ENCODE measurements around the gene CYB5D1.

Gene CYB5D1

GRCh38 chr17:7886227-7887037 lies 28.6 kb downstream of the CYB5D1 start:
- DNase-seq (ENCODE audit: low spot score) = no peak

DNA sequence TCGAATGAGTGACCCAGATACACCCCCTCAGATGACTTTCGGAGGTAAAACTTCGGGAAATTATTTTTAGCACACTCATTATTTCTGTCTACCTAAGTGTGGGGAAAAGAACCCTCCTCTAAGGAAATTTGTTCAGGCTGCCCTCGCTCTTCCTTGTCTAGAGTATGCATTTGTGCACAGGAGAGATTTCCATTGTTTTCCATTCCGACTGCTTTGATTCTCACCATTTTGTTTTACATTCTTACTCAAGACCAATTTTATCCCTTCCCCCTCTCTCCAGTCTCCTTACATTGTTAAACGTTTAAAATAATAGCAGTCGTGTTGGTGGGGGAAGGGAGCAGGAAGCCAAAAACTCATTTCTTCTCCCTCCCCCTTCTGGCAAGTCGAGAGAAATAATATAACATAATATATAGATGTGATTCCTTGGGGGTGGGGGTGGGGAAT lies 29.3 kb downstream of the CYB5D1 start:
- peak; percentile 24 for DNase-seq (ENCODE audit: low spot score)

GRCh38 chr17:7887482-7888183 lies 29.8 kb downstream of the CYB5D1 start:
- DNase-seq (ENCODE audit: low spot score) = peak; percentile 94

DNA sequence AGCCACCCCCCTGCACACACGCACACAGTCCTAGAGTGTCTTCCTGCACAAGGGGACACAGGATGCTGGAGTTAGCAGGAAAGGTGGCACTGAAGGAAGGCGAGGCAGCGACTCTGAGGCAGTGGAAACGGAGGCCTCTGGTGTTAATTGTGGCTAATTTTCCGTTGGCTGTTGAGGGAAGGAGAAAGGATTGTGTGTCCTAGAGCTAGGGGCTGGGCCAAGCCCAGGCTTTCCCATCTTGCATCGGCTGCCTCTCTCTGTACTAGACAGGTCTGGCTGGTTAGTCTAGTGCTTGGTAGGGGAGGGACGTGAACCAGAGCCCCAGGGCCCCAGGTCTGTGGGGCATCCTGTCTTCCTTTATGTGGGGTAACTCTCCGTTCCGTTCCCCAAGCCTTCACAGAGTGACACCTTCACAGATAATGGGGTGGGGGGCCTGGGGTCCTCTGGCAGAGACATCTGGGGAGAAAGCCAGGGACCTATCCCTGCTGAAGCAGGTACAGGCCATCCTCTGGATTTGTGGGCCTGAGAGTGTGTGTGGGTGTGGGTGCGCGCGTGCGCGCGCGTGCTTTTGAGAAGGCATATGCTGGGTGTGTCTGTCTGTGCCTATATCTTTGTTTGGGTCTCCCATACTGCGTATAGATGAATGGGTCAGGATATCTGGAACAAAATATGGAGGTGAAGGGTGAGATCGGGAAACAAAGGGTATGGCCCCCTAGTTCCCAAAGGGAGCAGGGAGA lies 30.5 kb downstream of the CYB5D1 start, which contains the start of gene CHD3:
TSS of gene CHD3 (plus strand) at position 606 of the 737 bp plus-strand sequence. CDS start 212 bp downstream, outside the sequence.
- no peak for DNase-seq (ENCODE audit: low spot score)

- peak; percentile 99 for DNase-seq (ENCODE audit: low spot score)
Measured at GRCh38 chr17:7889166-7889955, 31.6 kb downstream of the CYB5D1 start.

DNA sequence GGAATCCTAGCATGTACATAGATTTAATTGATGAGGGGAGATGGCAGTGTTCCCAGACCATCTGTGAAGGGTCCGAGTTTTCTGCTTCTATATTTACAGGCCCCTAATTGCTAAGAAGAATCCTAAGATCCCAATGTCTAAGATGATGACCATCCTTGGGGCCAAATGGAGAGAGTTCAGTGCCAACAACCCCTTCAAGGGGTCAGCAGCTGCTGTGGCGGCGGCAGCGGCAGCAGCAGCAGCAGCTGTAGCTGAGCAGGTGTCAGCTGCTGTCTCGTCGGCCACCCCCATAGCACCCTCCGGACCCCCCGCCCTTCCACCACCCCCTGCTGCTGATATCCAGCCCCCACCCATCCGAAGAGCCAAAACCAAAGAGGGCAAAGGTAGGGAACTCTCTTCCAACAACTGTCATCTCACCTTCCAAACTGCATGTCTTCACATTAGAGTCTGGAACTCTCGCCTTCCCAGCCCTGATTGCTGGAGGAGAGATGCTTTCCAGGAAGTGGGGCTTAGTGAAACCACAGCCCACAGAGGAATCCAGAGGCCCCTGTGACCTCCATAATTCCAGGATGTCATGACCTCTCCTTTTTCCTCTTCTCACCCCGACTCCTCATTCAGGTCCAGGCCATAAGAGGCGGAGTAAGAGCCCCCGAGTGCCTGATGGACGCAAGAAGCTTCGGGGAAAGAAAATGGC lies 35.5 kb downstream of the CYB5D1 start:
- no peak for DNase-seq (ENCODE audit: low spot score)

DNA sequence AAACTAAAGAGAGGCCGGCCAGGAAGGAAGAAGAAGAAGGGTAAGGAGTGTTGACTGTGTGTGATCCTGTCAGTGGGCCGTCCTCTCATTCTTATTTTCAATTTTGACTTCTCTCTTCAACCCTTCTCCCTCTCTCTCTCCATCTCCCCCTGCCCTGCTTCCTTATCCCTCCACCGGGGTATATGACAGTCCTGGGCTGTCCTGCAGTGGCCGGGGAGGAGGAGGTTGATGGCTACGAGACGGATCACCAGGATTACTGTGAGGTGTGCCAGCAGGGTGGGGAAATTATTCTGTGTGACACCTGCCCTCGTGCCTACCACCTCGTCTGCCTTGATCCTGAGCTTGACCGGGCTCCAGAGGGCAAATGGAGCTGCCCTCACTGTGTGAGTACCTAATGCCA lies 36.4 kb downstream of the CYB5D1 start:
- DNase-seq (ENCODE audit: low spot score) = no peak

DNA sequence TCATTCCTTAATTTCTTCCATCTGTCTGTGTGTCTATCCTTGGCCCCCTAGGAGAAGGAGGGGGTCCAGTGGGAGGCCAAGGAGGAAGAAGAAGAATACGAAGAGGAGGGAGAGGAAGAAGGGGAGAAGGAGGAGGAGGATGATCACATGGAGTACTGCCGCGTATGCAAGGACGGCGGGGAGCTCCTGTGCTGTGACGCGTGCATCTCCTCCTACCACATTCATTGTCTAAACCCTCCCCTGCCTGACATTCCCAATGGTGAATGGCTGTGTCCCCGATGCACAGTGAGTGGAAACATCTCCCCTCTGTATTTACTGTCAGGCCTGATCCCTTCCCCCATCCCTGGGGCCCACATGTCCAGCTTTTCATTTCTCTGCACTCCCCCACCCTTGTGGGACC lies 37.1 kb downstream of the CYB5D1 start:
- DNase-seq (ENCODE audit: low spot score) = no peak

DNA sequence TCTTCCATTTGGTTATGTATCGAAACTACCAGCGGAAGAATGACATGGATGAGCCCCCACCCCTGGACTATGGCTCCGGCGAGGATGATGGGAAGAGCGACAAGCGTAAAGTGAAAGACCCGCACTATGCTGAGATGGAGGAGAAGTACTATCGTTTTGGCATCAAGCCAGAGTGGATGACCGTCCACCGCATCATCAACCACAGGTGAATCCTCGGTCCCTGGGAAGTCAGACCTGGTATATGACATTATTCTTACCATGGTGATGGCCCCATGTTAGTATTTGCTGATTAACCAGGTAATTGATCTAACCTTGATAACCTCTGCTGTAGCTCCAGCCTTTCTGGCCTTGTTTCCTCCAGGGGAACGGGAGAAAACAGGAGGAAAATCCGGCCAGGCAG lies 39.3 kb downstream of the CYB5D1 start:
- DNase-seq (ENCODE audit: low spot score) = no peak

GRCh38 chr17:7897773-7898172 lies 40.0 kb downstream of the CYB5D1 start:
- peak; percentile 80 for DNase-seq (ENCODE audit: low spot score)

- peak; percentile 17 for DNase-seq (ENCODE audit: low spot score)
Measured at GRCh38 chr17:7903154-7904103, 45.6 kb downstream of the CYB5D1 start.

DNA sequence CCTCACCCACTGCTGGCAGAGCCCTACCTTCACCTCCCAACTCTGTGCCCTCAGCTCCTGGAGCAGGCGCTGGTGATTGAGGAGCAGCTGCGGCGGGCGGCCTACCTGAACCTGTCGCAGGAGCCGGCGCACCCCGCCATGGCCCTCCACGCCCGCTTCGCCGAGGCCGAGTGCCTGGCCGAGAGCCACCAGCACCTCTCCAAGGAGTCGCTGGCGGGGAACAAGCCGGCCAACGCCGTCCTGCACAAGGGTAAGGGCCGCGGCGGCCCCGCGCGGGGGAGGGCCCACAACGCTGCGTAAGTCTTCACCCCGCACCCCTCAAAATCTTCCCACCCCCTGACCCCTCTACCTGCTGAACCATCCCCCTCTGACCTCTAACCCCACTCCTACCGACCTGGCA lies 51.3 kb downstream of the CYB5D1 start:
- no peak for DNase-seq (ENCODE audit: low spot score)

GRCh38 chr17:7910281-7910680 lies 52.5 kb downstream of the CYB5D1 start:
- DNase-seq (ENCODE audit: low spot score) = no peak

DNA sequence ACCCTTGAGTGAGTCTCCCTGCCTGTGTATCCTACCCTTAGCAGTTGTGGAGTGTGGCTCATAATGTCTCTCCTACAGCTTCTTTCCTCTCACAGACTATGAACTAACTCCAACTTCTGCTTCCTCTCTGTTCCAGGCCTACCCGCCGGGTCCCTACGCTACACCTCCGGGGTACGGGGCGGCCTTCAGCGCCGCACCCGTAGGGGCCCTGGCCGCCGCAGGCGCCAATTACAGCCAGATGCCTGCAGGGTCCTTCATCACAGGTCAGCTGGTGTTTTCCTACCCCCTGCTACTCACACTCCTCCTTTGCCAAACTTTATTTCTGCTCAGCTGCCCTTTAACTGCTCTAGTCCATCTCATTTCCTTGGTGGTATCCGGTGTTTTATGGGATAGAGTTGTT lies 52.9 kb downstream of the CYB5D1 start:
- DNase-seq (ENCODE audit: low spot score) = no peak

- no peak for DNase-seq (ENCODE audit: low spot score)
Measured at GRCh38 chr17:7911116-7911515, 53.3 kb downstream of the CYB5D1 start.

Data from pons (tissue), 1 donor.